ENCODE results near the gene FRMD1. TPM values are rescaled to one million over a fixed set of nuclear protein-coding genes. Genes with fewer than 3 reads are reported as not detected.

Gene FRMD1
- total RNA-seq, 1 experiment from 2014 or later: not detected

- RAD21 ChIA-PET (ENCODE audit: low non-redundant PET in 1 of 2, low total read pairs in 2 of 2, uncharacterized antibody in 2 of 2, unreplicated experiment in 2 of 2): no interaction called here
- ATAC-seq: no peak
- CTCF ChIA-PET: interaction anchor here (0.8 to 1.4 kb wide), 4 partner anchors 57 to 632 kb away, joined by 3 to 7 read pairs (median 4); no protein-coding TSS in a partner anchor
- no peaks in the 10 kb centered on the region for H4K20me1 ChIP-seq (ENCODE audit: insufficient read depth)
- POLR2A ChIA-PET: no interaction called here
- intact Hi-C loops (cut with micrococcal nuclease): loop anchor here (5.0 kb wide), 1 partner anchor 45 kb away; no protein-coding TSS in a partner anchor
- H3K4me2 ChIP-seq (ENCODE audit: low read length): no peak overlapping the region
- no peaks in the 10 kb centered on the region for H3K9me3 ChIP-seq (ENCODE audit: control insufficient read depth in 1 of 2, insufficient read depth in 1 of 2, low read depth in 1 of 2, low read length in 2 of 2)
- no peaks in the 10 kb centered on the region for H3K36me3 ChIP-seq (ENCODE audit: control insufficient read depth in 1 of 2, insufficient read depth in 2 of 2, low read length in 2 of 2)
- H3K27ac ChIP-seq (ENCODE audit: low read depth, low read length): no peak overlapping the region
- no peaks in the 10 kb centered on the region for H3K27me3 ChIP-seq (ENCODE audit: insufficient read depth, low read length)
- H3K9ac ChIP-seq (ENCODE audit: low read length): no peak overlapping the region
- TF ChIP-seq SRF (IDR thresholded peaks at IDR 0.05; ENCODE audit: low read depth) (no peak), POLR2A (IDR thresholded peaks at IDR 0.05; ENCODE audit: borderline replicate concordance, extremely low read depth, insufficient read depth, insufficient read length) (no peak), POLR2AphosphoS5 (IDR thresholded peaks at IDR 0.05; ENCODE audit: low read depth, low read length) (no peak)
- no peak for DNase-seq (ENCODE audit: low read depth, low spot score)
- BruUV-seq (replicated peaks): no TSS peak
- no peaks in the 10 kb centered on the region for H3K4me1 ChIP-seq (ENCODE audit: control insufficient read depth in 1 of 2, insufficient read depth in 2 of 2, low read length in 2 of 2)
- H3K79me2 ChIP-seq (ENCODE audit: insufficient read depth, low read length): no peaks in the 10 kb centered on the region
- no peak overlapping the region for H3K4me3 ChIP-seq (replicated peaks in 1 of 2; ENCODE audit: low read depth in 1 of 2, low read length in 2 of 2)
- no peaks in the 10 kb centered on the region for H3K9me2 ChIP-seq (ENCODE audit: insufficient read depth)
- H2AFZ ChIP-seq (ENCODE audit: low read depth, low read length, poor library complexity, severe bottlenecking): no peak overlapping the region
Observed at GRCh38 chr6:168116975-168117899, 38.2 kb upstream of the FRMD1 start.

- no peaks in the 10 kb centered on the region for H3K9me3 ChIP-seq (ENCODE audit: control insufficient read depth in 1 of 2, insufficient read depth in 1 of 2, low read depth in 1 of 2, low read length in 2 of 2)
- no peak overlapping the region for H3K4me3 ChIP-seq (replicated peaks in 1 of 2; ENCODE audit: low read depth in 1 of 2, low read length in 2 of 2)
- H3K9ac ChIP-seq (ENCODE audit: low read length): no peak overlapping the region
- intact Hi-C loops (cut with micrococcal nuclease): loop anchor here (5.0 kb wide), 1 partner anchor 44 kb away; no protein-coding TSS in a partner anchor
- DNase-seq (ENCODE audit: low read depth, low spot score) (no peak), ATAC-seq (no peak)
- no peaks in the 10 kb centered on the region for H4K20me1 ChIP-seq (ENCODE audit: insufficient read depth)
- H3K27me3 ChIP-seq (ENCODE audit: insufficient read depth, low read length): no peaks in the 10 kb centered on the region
- no peak for TF ChIP-seq POLR2AphosphoS5 (IDR thresholded peaks at IDR 0.05; ENCODE audit: low read depth, low read length)
- TF ChIP-seq TCF7L2 (IDR thresholded peaks at IDR 0.05; ENCODE audit: borderline replicate concordance, extremely low read depth, insufficient read depth, insufficient read length): no peak
- no peak for TF ChIP-seq SP1 (IDR thresholded peaks at IDR 0.05; ENCODE audit: low read depth)
- TF ChIP-seq CBX3 (IDR thresholded peaks at IDR 0.05; ENCODE audit: low read depth): no peak
- TF ChIP-seq EGR1 (IDR thresholded peaks at IDR 0.05; ENCODE audit: low read depth): no peak
- no peak for TF ChIP-seq FOSL1 (IDR thresholded peaks at IDR 0.05; ENCODE audit: low read depth)
- TF ChIP-seq ZFX (IDR thresholded peaks at IDR 0.05): no peak
- no peak for TF ChIP-seq JUND (IDR thresholded peaks at IDR 0.05)
- no peaks in the 10 kb centered on the region for H3K36me3 ChIP-seq (ENCODE audit: control insufficient read depth in 1 of 2, insufficient read depth in 2 of 2, low read length in 2 of 2)
- CTCF ChIA-PET: no interaction called here
- H3K4me1 ChIP-seq (ENCODE audit: control insufficient read depth in 1 of 2, insufficient read depth in 2 of 2, low read length in 2 of 2): no peaks in the 10 kb centered on the region
- H3K27ac ChIP-seq (ENCODE audit: low read depth, low read length): no peak overlapping the region
- H3K9me2 ChIP-seq (ENCODE audit: insufficient read depth): no peaks in the 10 kb centered on the region
- BruUV-seq (replicated peaks): no TSS peak
- H3K4me2 ChIP-seq (ENCODE audit: low read length): no peak overlapping the region
- H2AFZ ChIP-seq (ENCODE audit: low read depth, low read length, poor library complexity, severe bottlenecking): no peak overlapping the region
- no peaks in the 10 kb centered on the region for H3K79me2 ChIP-seq (ENCODE audit: insufficient read depth, low read length)
- RAD21 ChIA-PET (ENCODE audit: low non-redundant PET in 1 of 2, low total read pairs in 2 of 2, uncharacterized antibody in 2 of 2, unreplicated experiment in 2 of 2): no interaction called here
- POLR2A ChIA-PET: no interaction called here
Observed at GRCh38 chr6:168116438-168116974, 37.5 kb upstream of the FRMD1 start.

Measured in HCT116 (cell line).